ENCODE results near the gene DEPDC5.
"Not testable (repeated sequence)": the region's sequence is repeated elsewhere in the genome, so short reads cannot be mapped to it uniquely, and the experiment has no call there.

Gene DEPDC5

DNA sequence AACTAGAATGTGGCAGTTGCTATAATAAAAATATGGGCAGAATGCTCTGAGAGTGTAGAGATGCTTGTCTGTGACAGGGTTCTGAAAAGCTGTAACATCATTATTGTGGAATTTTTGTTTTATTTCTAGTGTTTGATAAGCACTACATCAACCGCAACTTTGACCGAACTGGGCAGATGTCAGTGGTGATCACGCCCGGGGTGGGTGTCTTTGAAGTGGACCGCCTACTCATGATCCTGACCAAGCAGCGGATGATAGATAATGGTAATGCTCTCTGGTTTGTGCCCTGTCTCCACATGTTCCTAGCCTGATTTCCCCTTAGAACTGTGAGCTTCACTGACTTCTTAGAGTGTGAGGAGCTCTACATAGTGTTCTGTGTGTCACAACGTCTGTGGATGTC, 48.8 kb downstream of the DEPDC5 start:
- no peak for DNase-seq (ENCODE audit: extremely low read depth, low read depth)
- no peak for TF ChIP-seq CTCF (IDR thresholded peaks at IDR 0.05; ENCODE audit: low read depth, low read length)

DNA sequence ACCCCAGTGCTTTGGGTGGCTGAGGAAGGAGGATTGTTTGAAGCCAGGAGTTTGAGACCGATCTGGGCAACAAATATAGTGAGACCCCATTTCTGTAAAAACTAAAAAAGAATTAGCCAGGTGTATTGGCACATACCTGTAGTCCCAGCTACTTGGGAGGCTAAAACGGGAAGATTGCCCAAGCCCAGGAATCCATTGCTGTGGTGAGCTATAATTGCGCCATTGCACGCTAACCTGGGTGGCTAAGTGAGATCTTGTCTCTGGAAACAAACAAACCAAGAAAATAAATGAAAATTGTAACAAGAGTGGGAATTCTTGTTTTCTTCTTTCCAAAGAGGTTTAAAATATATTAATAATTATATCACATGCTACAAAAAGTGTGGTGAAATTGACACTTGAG, 52.9 kb downstream of the DEPDC5 start:
- TF ChIP-seq CTCF (IDR thresholded peaks at IDR 0.05; ENCODE audit: low read depth, low read length) = no peak
- no peak for DNase-seq (ENCODE audit: extremely low read depth, low read depth)

DNA sequence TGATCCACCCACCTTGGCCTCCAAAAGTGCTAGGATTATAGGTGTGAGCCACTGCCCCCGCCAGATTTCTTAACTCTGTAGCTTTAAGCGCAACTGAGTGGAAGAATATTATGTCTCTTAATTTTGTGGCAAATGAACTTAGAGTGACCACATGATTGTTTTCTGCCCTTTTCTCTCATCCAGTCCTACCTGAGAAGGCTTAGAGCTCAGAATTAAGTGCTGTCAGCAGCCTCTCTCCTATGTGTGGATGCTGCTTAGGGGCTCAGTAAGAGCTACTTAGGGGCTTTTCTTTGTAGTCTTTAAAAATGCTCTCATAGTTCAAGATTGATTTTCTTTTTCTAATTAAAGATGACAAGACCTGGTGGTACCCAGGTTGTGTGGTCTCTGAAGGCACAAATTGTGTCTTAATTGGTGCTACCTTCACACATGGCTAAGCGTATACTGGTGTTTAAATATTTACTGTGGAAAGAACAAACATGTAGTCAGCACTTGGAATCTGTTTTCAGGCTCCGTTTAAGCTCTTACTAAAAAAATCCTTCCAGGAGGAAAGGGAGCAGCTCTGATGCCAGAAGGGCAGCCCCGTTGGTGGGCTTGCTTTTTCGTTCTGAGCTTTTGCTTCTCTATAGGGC, 59.3 kb downstream of the DEPDC5 start:
- no peak for DNase-seq (ENCODE audit: extremely low read depth, low read depth)
- no peak for TF ChIP-seq CTCF (IDR thresholded peaks at IDR 0.05; ENCODE audit: low read depth, low read length)

- not testable (repeated sequence) for DNase-seq (ENCODE audit: extremely low read depth, low read depth)
Measured at GRCh38 chr22:31813898-31814297, 60.1 kb downstream of the DEPDC5 start.

GRCh38 chr22:31814942-31815341, 61.1 kb downstream of the DEPDC5 start:
- DNase-seq (ENCODE audit: extremely low read depth, low read depth) = no peak
- no peak for TF ChIP-seq CTCF (IDR thresholded peaks at IDR 0.05; ENCODE audit: low read depth, low read length)

DNA sequence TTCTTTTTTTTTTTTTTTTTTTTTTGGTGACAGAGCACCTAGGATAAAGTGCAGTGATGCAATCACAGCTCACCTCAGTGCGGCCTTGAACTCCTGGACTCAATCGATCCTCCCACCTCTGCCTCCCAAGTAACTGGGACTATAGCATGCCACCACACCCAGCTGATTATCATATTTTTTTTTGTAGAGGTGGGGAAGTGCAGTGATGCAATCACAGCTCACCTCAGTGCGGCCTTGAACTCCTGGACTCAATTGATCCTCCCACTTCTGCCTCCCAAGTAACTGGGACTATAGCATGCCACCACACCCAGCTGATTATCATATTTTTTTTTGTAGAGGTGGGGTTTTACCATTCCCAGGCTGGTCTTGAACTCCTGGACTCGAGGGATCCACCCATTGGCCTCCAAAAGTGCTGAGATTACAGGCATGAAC, 61.6 kb downstream of the DEPDC5 start:
- DNase-seq (ENCODE audit: extremely low read depth, low read depth) = not testable (repeated sequence)

DNA sequence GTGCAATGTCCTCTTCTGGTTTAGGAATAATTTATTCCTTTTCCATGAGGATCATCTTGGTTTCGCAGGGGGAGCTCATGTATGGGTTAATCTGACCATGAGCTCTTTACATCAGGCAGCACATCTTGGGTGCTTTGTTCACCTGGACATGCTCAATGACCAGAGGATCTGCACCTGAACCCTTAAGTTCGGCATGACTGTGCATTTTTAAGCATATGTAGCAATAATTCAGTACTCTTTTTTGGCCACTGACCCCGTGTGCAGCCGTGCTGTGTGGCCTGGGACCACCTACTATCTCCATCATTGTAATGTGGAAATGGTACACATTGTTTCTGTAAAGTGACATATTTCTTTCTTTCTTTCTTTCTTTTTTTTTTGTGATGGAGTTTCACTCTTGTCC, 62.9 kb downstream of the DEPDC5 start:
- DNase-seq (ENCODE audit: extremely low read depth, low read depth) = no peak
- TF ChIP-seq CTCF (IDR thresholded peaks at IDR 0.05; ENCODE audit: low read depth, low read length) = no peak

DNA sequence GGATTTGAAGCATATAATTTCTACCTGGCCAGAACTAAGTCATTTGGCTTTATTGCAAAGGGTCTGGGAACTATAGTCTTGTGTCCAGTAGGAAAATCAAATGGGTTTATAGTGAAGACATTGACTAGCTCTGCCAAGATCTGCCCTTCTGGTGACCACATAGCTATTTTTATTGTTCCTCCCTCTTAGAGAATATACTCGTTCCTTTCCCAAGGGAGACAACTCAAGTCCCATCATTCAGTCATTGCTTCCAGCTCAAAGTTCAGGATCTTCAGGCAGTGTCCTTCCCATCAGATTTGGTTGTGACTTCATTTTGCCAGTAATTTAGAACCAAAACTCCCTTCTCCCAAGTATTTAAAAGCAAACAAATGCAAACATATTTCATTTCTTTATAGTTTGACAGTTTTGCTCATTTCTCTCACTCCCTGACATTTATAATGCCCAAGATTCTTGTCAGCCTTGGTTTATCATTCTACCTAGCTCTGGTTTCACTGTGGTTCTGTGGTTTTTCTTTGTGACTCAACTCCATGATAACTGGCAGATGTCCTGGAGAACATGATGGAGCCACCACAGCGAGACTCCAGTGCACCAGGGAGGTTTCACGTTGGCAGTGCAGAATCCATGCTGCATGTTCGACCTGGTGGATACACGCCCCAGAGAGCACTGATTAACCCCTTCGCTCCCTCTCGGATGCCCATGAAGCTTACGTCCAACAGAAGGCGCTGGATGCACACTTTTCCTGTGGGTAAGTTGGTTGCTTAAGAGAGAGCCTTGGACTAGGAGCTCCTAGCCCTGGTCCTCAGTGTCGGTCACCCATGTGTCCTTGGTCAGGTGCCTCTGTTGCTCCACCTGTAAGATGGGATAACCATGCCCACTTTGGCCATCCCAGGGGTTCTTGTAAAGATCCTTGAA, 64.9 kb downstream of the DEPDC5 start:
- TF ChIP-seq CTCF (IDR thresholded peaks at IDR 0.05; ENCODE audit: low read depth, low read length) = no peak; the same call in 1 of the 2 replicates
- peak; percentile 12 for DNase-seq (ENCODE audit: extremely low read depth, low read depth)
